22Rv1 (cell line): Measurements from ENCODE around the gene MEIOB.

Experiments used
- CTCF ChIP-seq: fragments of 450-650 bp; IDR thresholded peaks from 2 replicates; pipeline ENCODE4 v1.5.1; 2017; ENCODE audit warnings: mild to moderate bottlenecking
- ZFX ChIP-seq: fragments of 450-650 bp; IDR thresholded peaks from 2 replicates; pipeline ENCODE4 v1.6.1; 2017; ENCODE audit warnings: antibody characterized with exemption, borderline replicate concordance

- TF ChIP-seq CTCF (no peak), ZFX (no peak)
Measured at GRCh38 chr16:1826691-1827573, 45.0 kb downstream of the MEIOB start, which contains the start of the genes FAHD1 and HAGH.
